Measurements from ENCODE around the gene CMTM8. TPM values are rescaled to one million over a fixed set of nuclear protein-coding genes. Genes with fewer than 3 reads are reported as not detected.

The CMTM8 gene
- total RNA-seq, 2 donors from 2014 or later, result 11.7 to 14.2 TPM

DNA sequence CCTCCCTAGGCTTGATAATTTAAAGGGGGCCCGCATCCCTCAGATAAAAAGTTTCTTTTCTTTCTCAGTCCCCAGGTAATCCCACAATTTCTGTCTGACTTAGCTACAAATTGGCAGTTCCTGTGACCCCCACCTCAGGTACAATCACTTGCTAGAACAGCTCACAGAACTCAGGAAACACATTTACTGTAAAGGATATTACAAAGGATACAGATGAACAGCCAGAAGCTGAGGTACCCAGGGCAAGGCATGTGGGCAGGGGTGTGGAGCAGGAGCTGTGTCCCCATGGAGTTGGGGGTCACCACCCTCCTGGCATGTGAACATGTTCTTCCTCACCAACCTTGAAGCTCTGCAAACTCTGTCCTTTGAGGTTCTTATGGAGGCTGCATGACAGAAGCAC, 73.8 kb downstream of the CMTM8 start:
- Histone ChIP-seq H3K4me1 (no peaks in the 10 kb centered on the region), H3K9me3 (no peaks in the 10 kb centered on the region), H3K27ac (no peak overlapping the region), H3K27me3 (no peaks in the 10 kb centered on the region), H3K9ac (ENCODE audit: low read depth in 2 of 2, low read length in 2 of 2) (no peak overlapping the region), H3K4me3 (no peak overlapping the region), H3K36me3 (no peaks in the 10 kb centered on the region)
- TF ChIP-seq, protein P1, sequence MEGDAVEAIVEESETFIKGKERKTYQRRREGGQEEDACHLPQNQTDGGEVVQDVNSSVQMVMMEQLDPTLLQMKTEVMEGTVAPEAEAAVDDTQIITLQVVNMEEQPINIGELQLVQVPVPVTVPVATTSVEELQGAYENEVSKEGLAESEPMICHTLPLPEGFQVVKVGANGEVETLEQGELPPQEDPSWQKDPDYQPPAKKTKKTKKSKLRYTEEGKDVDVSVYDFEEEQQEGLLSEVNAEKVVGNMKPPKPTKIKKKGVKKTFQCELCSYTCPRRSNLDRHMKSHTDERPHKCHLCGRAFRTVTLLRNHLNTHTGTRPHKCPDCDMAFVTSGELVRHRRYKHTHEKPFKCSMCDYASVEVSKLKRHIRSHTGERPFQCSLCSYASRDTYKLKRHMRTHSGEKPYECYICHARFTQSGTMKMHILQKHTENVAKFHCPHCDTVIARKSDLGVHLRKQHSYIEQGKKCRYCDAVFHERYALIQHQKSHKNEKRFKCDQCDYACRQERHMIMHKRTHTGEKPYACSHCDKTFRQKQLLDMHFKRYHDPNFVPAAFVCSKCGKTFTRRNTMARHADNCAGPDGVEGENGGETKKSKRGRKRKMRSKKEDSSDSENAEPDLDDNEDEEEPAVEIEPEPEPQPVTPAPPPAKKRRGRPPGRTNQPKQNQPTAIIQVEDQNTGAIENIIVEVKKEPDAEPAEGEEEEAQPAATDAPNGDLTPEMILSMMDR (IDR thresholded peaks at IDR 0.05), result no peak
- intact Hi-C loops (cut with DNase I), result no loop called here
- DNase-seq, result no peak

DNA sequence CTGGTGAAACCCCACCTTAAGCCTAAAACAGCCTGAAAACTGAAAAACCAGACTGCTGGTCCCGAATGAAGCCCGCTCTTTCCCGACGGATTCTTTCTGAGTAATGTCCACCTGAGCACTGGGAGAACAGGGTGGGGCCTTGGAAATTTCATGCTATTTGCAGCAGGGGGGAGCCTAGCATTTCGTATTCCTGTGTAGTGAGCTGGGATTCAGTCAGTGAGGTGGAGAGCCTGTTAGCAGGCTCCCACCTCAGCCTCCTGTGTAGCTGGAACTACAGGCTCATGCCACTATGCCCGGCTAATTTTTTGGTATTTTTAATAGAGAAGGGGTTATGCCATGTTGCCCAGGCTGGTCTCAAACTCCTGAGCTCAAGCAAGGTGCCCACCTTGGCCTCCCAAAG, 74.7 kb downstream of the CMTM8 start:
- no peaks in the 10 kb centered on the region for H3K27me3 ChIP-seq
- no peaks in the 10 kb centered on the region for H3K36me3 ChIP-seq
- H3K27ac ChIP-seq, result no peak overlapping the region
- TF ChIP-seq, protein P1 (IDR thresholded peaks at IDR 0.05), result no peak
- intact Hi-C loops (cut with DNase I), result no loop called here
- DNase-seq, result no peak
- no peaks in the 10 kb centered on the region for H3K4me1 ChIP-seq
- no peak overlapping the region for H3K4me3 ChIP-seq
- H3K9me3 ChIP-seq, result no peaks in the 10 kb centered on the region
- no peak overlapping the region for H3K9ac ChIP-seq (ENCODE audit: low read depth in 2 of 2, low read length in 2 of 2)

DNA sequence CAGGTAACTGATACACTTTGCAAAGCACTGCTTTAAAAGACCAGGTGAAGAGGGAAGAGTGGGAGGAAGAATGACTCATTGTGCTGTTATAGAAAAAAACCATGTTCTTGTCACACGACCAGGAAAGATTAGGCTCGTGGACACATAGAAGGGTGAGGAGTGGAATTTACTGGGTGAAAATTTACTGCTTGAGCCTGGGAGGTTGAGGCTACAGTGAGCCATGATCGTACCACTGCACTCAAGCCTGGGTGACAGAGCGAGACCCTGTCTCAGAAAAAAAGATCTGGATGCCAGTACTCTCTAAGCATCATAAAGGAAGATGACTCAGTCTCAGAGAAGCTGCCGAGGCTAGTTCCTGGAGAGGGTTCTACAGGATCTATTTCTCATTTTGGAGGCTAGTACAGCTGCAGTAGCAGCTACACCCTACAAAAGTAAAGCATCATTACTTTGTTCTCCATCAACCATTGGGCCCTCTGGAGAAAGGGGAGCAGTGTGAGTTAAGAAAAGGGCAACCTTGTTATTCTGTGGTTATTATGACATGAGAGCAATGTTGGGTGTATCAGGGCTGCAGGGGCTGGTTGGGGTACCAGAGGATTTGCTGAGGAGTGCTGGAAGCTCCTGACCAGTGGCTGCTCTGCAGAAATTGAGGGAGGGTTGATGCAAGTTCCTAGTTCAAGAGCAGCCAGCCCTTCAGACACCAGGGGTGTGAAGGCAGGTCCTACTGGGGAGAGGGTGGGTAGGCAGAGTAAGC, 75.4 kb downstream of the CMTM8 start:
- Histone ChIP-seq H3K4me3 (no peak overlapping the region), H3K4me1 (no peaks in the 10 kb centered on the region), H3K27me3 (no peaks in the 10 kb centered on the region), H3K27ac (no peak overlapping the region), H3K9me3 (no peaks in the 10 kb centered on the region), H3K36me3 (no peaks in the 10 kb centered on the region), H3K9ac (ENCODE audit: low read depth in 2 of 2, low read length in 2 of 2) (no peak overlapping the region)
- TF ChIP-seq, protein P1 (IDR thresholded peaks at IDR 0.05), result no peak
- DNase-seq, result no peak
- intact Hi-C loops (cut with DNase I), result no loop called here

DNA sequence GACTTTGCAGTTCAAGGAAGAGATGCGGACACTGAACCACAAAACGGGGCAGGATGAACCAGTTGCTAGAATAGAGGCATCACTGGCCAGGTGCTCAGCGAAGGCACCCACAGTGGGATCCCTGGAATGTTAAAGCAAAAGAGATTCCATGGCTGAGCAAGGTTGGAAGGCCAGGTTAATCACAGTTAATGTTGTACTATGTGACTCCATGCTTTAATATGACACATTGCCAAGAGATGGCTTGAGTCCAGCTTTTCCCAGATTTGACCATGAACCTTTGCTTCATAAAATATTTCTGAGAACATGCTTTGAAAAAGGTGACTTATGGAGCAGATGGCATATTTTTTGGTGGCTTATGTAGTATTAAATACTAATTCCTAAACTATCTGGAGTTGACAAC, 77.0 kb downstream of the CMTM8 start:
- Histone ChIP-seq H3K4me1 (no peaks in the 10 kb centered on the region), H3K27ac (no peak overlapping the region), H3K27me3 (no peaks in the 10 kb centered on the region), H3K36me3 (no peaks in the 10 kb centered on the region), H3K9me3 (no peaks in the 10 kb centered on the region), H3K4me3 (no peak overlapping the region), H3K9ac (ENCODE audit: low read depth in 2 of 2, low read length in 2 of 2) (no peak overlapping the region)
- intact Hi-C loops (cut with DNase I), result no loop called here
- TF ChIP-seq, protein P1 (IDR thresholded peaks at IDR 0.05), result no peak
- DNase-seq, result no peak

DNA sequence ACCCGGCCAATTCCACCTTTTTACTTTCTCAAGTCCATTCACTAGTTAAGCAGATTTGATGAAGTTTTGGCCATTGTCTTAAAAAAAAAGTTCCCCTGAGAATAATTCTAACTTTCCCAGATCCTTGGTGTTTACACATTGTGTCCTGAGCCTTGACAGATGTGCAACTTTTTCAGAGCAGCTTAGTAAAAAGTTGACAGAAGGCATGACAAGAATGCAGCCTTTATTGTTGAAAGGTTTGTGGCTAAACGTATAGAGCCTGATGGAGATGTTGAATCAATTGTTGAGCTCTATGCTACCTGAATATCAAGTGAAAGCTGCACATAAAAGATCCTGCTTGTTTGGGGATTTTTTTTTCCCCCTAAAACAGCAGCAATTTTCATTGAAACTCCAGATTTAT, 77.8 kb downstream of the CMTM8 start:
- Histone ChIP-seq H3K4me1 (no peaks in the 10 kb centered on the region), H3K9ac (ENCODE audit: low read depth in 2 of 2, low read length in 2 of 2) (no peak overlapping the region), H3K4me3 (no peak overlapping the region), H3K27me3 (no peaks in the 10 kb centered on the region), H3K27ac (no peak overlapping the region), H3K36me3 (no peaks in the 10 kb centered on the region), H3K9me3 (no peaks in the 10 kb centered on the region)
- intact Hi-C loops (cut with DNase I), result no loop called here
- TF ChIP-seq, protein P1 (IDR thresholded peaks at IDR 0.05), result no peak
- no peak for DNase-seq

All from colonic mucosa (tissue), 4 donors.